ENCODE data around the gene MRAP. TPM values are rescaled to one million over a fixed set of nuclear protein-coding genes. Genes with fewer than 3 reads are reported as not detected.
"Not testable (repeated sequence)": the region's sequence is repeated elsewhere in the genome, so short reads cannot be mapped to it uniquely, and the experiment has no call there.

Gene MRAP
- total and polyA plus RNA-seq, 3 experiments from 2014 or later: not detected

GRCh38 chr21:32310976-32311375, 12.3 kb downstream of the MRAP start:
- H3K4me3 ChIP-seq (ENCODE audit: low read length); H3K27ac ChIP-seq (ENCODE audit: low read depth, low read length); H3K27me3 ChIP-seq (ENCODE audit: insufficient read depth, low read length, poor library complexity, severe bottlenecking); H3K4me1 ChIP-seq (ENCODE audit: insufficient read depth, low read length); H3K9me3 ChIP-seq (ENCODE audit: low read length); CTCF ChIA-PET; H3K27ac Mint-ChIP-seq; H3K4me1 Mint-ChIP-seq; H3K27me3 Mint-ChIP-seq; H3K4me3 Mint-ChIP-seq; H3K9me3 Mint-ChIP-seq; POLR2A ChIA-PET; DNase-seq: not testable (repeated sequence)
- H3K36me3 Mint-ChIP-seq: peaks cover 0 to 59% (median 13%) of the 10 kb centered on the region in 3 donors
- H3K36me3 ChIP-seq (ENCODE audit: insufficient read depth, low read length): peaks cover 17% of the 10 kb centered on the region

GRCh38 chr21:32311621-32312020, 13.0 kb downstream of the MRAP start:
- peak overlapping the region in 2 of 8 donors; percentile 46 to 67 for H3K27ac Mint-ChIP-seq
- H3K4me1 Mint-ChIP-seq: no peaks in the 10 kb centered on the region
- no peak overlapping the region for H3K4me3 Mint-ChIP-seq
- no peaks in the 10 kb centered on the region for H3K27me3 ChIP-seq (ENCODE audit: insufficient read depth, low read length, poor library complexity, severe bottlenecking)
- H3K36me3 ChIP-seq (ENCODE audit: insufficient read depth, low read length): peaks cover 23% of the 10 kb centered on the region
- no peak overlapping the region for H3K4me3 ChIP-seq (ENCODE audit: low read length)
- H3K9me3 Mint-ChIP-seq: no peaks in the 10 kb centered on the region
- H3K9me3 ChIP-seq (ENCODE audit: low read length): no peaks in the 10 kb centered on the region
- H3K27ac ChIP-seq (ENCODE audit: low read depth, low read length): no peak overlapping the region
- peaks cover 0 to 62% (median 13%) of the 10 kb centered on the region in 3 donors for H3K36me3 Mint-ChIP-seq
- H3K27me3 Mint-ChIP-seq: no peaks in the 10 kb centered on the region
- ChIA-PET CTCF (no interaction called here), POLR2A (no interaction called here)
- H3K4me1 ChIP-seq (ENCODE audit: insufficient read depth, low read length): no peaks in the 10 kb centered on the region
- no peak for DNase-seq

- no peak overlapping the region for H3K27ac Mint-ChIP-seq
- ChIA-PET CTCF (no interaction called here), POLR2A (no interaction called here)
- H3K9me3 Mint-ChIP-seq: no peaks in the 10 kb centered on the region
- no peak for DNase-seq
- H3K36me3 ChIP-seq (ENCODE audit: insufficient read depth, low read length): peaks cover 30% of the 10 kb centered on the region
- no peak overlapping the region for H3K4me3 ChIP-seq (ENCODE audit: low read length)
- no peaks in the 10 kb centered on the region for H3K27me3 ChIP-seq (ENCODE audit: insufficient read depth, low read length, poor library complexity, severe bottlenecking)
- H3K9me3 ChIP-seq (ENCODE audit: low read length): no peaks in the 10 kb centered on the region
- H3K4me3 Mint-ChIP-seq: no peak overlapping the region
- no peaks in the 10 kb centered on the region for H3K27me3 Mint-ChIP-seq
- no peaks in the 10 kb centered on the region for H3K4me1 ChIP-seq (ENCODE audit: insufficient read depth, low read length)
- H3K4me1 Mint-ChIP-seq: no peaks in the 10 kb centered on the region
- H3K36me3 Mint-ChIP-seq: peaks cover 0 to 65% (median 13%) of the 10 kb centered on the region in 3 donors
- no peak overlapping the region for H3K27ac ChIP-seq (ENCODE audit: low read depth, low read length)
These were observed 13.7 kb downstream of the MRAP start for GRCh38 chr21:32312326-32312725.

GRCh38 chr21:32312976-32313375, 14.3 kb downstream of the MRAP start:
- ChIA-PET CTCF (no interaction called here), POLR2A (no interaction called here)
- Mint-ChIP-seq H3K27me3 (no peaks in the 10 kb centered on the region), H3K27ac (peak overlapping the region in 1 of 8 donors; percentile 49), H3K4me3 (no peak overlapping the region), H3K36me3 (peaks cover 0 to 69% (median 14%) of the 10 kb centered on the region in 3 donors), H3K9me3 (no peaks in the 10 kb centered on the region), H3K4me1 (no peaks in the 10 kb centered on the region)
- Histone ChIP-seq H3K27me3 (ENCODE audit: insufficient read depth, low read length, poor library complexity, severe bottlenecking) (no peaks in the 10 kb centered on the region), H3K4me3 (ENCODE audit: low read length) (no peak overlapping the region), H3K27ac (ENCODE audit: low read depth, low read length) (no peak overlapping the region), H3K9me3 (ENCODE audit: low read length) (no peaks in the 10 kb centered on the region), H3K4me1 (ENCODE audit: insufficient read depth, low read length) (no peaks in the 10 kb centered on the region), H3K36me3 (ENCODE audit: insufficient read depth, low read length) (peaks cover 35% of the 10 kb centered on the region)
- no peak for DNase-seq

GRCh38 chr21:32314806-32315205, 16.2 kb downstream of the MRAP start:
- ChIA-PET POLR2A (no interaction called here), CTCF (no interaction called here)
- no peaks in the 10 kb centered on the region for H3K4me1 ChIP-seq (ENCODE audit: insufficient read depth, low read length)
- DNase-seq: no peak
- H3K27me3 Mint-ChIP-seq: no peaks in the 10 kb centered on the region
- H3K9me3 ChIP-seq (ENCODE audit: low read length): no peaks in the 10 kb centered on the region
- H3K9me3 Mint-ChIP-seq: no peaks in the 10 kb centered on the region
- no peak overlapping the region for H3K4me3 Mint-ChIP-seq
- H3K36me3 Mint-ChIP-seq: peaks cover 7 to 80% (median 19%) of the 10 kb centered on the region in 3 donors
- H3K4me1 Mint-ChIP-seq: no peaks in the 10 kb centered on the region
- no peak overlapping the region for H3K27ac Mint-ChIP-seq
- H3K27me3 ChIP-seq (ENCODE audit: insufficient read depth, low read length, poor library complexity, severe bottlenecking): no peaks in the 10 kb centered on the region
- no peak overlapping the region for H3K4me3 ChIP-seq (ENCODE audit: low read length)
- H3K36me3 ChIP-seq (ENCODE audit: insufficient read depth, low read length): peaks cover 48% of the 10 kb centered on the region
- H3K27ac ChIP-seq (ENCODE audit: low read depth, low read length): no peak overlapping the region

GRCh38 chr21:32315511-32316281, 17.0 kb downstream of the MRAP start:
- Histone ChIP-seq H3K27ac (ENCODE audit: low read depth, low read length) (no peak overlapping the region), H3K4me1 (ENCODE audit: insufficient read depth, low read length) (no peaks in the 10 kb centered on the region), H3K9me3 (ENCODE audit: low read length) (no peaks in the 10 kb centered on the region), H3K36me3 (ENCODE audit: insufficient read depth, low read length) (peaks cover 55% of the 10 kb centered on the region), H3K4me3 (ENCODE audit: low read length) (no peak overlapping the region), H3K27me3 (ENCODE audit: insufficient read depth, low read length, poor library complexity, severe bottlenecking) (no peaks in the 10 kb centered on the region)
- no peak overlapping the region for H3K4me3 Mint-ChIP-seq
- DNase-seq: no peak
- peaks cover 7 to 89% (median 21%) of the 10 kb centered on the region in 3 donors for H3K36me3 Mint-ChIP-seq
- peak overlapping the region in 1 of 8 donors; percentile 58 for H3K27ac Mint-ChIP-seq
- no peaks in the 10 kb centered on the region for H3K4me1 Mint-ChIP-seq
- no peaks in the 10 kb centered on the region for H3K27me3 Mint-ChIP-seq
- ChIA-PET POLR2A (no interaction called here), CTCF (interaction anchor here (1.3 kb wide), 1 partner anchor 28 kb away, joined by 3 read pairs; no protein-coding TSS in a partner anchor)
- no peaks in the 10 kb centered on the region for H3K9me3 Mint-ChIP-seq

- no peaks in the 10 kb centered on the region for H3K4me1 Mint-ChIP-seq
- no peak overlapping the region for H3K4me3 ChIP-seq (ENCODE audit: low read length)
- H3K27me3 Mint-ChIP-seq: no peaks in the 10 kb centered on the region
- no peak for DNase-seq
- H3K4me3 Mint-ChIP-seq: no peak overlapping the region
- peak overlapping the region in 1 of 8 donors; percentile 58 for H3K27ac Mint-ChIP-seq
- H3K36me3 ChIP-seq (ENCODE audit: insufficient read depth, low read length): peaks cover 61% of the 10 kb centered on the region
- H3K27ac ChIP-seq (ENCODE audit: low read depth, low read length): no peak overlapping the region
- no peaks in the 10 kb centered on the region for H3K4me1 ChIP-seq (ENCODE audit: insufficient read depth, low read length)
- no peaks in the 10 kb centered on the region for H3K9me3 ChIP-seq (ENCODE audit: low read length)
- H3K36me3 Mint-ChIP-seq: peaks cover 7 to 90% (median 24%) of the 10 kb centered on the region in 3 donors
- CTCF ChIA-PET: interaction anchor here (1.3 kb wide), 1 partner anchor 29 kb away, joined by 3 read pairs; no protein-coding TSS in a partner anchor
- H3K27me3 ChIP-seq (ENCODE audit: insufficient read depth, low read length, poor library complexity, severe bottlenecking): no peaks in the 10 kb centered on the region
- no peaks in the 10 kb centered on the region for H3K9me3 Mint-ChIP-seq
- POLR2A ChIA-PET: no interaction called here
These were observed 17.9 kb downstream of the MRAP start for GRCh38 chr21:32316361-32317215.

- CTCF ChIA-PET: no interaction called here
These were observed 19.1 kb downstream of the MRAP start for GRCh38 chr21:32317726-32318125.

More at GRCh38 chr21:32317726-32318125, 19.1 kb downstream of the MRAP start:
- peaks cover 7 to 91% (median 24%) of the 10 kb centered on the region in 3 donors for H3K36me3 Mint-ChIP-seq
- POLR2A ChIA-PET: no interaction called here
- Histone ChIP-seq H3K27me3 (ENCODE audit: insufficient read depth, low read length, poor library complexity, severe bottlenecking) (no peaks in the 10 kb centered on the region), H3K4me3 (ENCODE audit: low read length) (no peak overlapping the region), H3K9me3 (ENCODE audit: low read length) (no peaks in the 10 kb centered on the region), H3K36me3 (ENCODE audit: insufficient read depth, low read length) (peaks cover 66% of the 10 kb centered on the region), H3K27ac (ENCODE audit: low read depth, low read length) (no peak overlapping the region), H3K4me1 (ENCODE audit: insufficient read depth, low read length) (no peaks in the 10 kb centered on the region)
- DNase-seq: no peak
- H3K27ac Mint-ChIP-seq: no peak overlapping the region
- no peaks in the 10 kb centered on the region for H3K27me3 Mint-ChIP-seq
- H3K9me3 Mint-ChIP-seq: no peaks in the 10 kb centered on the region
- H3K4me3 Mint-ChIP-seq: no peak overlapping the region
- H3K4me1 Mint-ChIP-seq: no peaks in the 10 kb centered on the region
